ENCODE data around the gene TBCK.
"Not testable (repeated sequence)": the region's sequence is repeated elsewhere in the genome, so short reads cannot be mapped to it uniquely, and the experiment has no call there.

Gene TBCK

DNA sequence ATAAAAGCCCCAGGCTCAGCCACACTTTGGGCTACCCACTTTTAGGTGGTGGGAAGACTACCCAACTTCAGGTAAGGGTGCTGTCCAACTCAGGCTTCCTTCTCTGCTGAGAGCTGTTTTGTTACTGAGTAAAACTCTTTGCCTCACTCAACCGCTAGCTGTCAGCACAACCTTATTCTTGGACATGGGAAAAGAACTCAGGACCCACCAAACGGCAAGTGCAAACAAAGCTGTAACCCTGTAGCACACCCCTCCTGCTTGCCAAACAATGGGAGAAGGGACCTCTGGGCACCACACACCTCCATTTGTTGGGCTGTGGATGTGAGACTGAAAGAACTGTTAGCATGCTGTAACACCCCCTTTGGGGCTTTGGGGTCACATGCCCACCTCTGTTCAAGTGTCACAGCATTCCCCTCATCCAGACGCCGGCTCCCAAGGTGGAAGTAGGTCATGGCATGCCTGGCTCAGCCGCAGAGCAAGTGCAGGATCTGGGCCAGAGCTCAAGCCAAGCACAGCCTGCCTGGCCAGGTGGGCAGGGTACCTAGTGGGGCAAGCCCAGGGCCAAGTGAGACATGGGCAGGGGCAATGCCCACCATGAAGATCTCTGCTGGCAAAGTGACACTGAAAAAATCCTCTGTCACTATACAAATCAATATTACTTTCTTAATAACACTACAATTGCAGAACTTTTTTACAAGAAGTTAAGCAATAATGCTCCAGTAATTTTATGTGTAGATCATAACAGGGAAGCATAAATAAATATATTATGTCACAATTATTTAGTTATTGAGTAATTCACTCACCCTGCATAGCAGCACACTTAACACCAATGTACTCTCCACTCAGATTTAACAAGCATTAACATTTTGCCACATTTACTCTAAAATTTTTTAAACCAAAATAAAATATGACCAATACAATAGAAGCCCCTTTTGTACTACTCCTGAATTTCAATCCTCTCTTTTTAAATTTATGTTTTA lies 107.2 kb downstream of the TBCK start:
- no peak for DNase-seq

DNA sequence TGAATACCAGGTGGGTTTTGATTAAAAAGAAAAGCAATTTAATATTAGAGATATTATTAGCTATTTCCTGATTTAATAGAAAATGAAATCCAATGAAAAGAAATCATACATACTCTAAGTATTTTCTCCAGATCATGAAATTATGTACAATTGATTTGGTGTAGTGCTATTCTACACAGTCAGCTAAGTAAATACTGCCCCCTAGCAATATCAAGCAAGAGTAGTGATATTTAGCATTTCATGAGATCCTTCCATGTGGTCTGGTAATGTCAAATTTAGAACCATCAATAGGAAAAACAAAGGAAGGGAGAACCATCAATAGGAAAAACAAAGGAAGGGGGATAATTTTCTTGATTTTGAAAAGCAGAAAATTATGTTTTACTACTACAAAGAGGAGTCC lies 114.6 kb downstream of the TBCK start:
- DNase-seq, result no peak

DNA sequence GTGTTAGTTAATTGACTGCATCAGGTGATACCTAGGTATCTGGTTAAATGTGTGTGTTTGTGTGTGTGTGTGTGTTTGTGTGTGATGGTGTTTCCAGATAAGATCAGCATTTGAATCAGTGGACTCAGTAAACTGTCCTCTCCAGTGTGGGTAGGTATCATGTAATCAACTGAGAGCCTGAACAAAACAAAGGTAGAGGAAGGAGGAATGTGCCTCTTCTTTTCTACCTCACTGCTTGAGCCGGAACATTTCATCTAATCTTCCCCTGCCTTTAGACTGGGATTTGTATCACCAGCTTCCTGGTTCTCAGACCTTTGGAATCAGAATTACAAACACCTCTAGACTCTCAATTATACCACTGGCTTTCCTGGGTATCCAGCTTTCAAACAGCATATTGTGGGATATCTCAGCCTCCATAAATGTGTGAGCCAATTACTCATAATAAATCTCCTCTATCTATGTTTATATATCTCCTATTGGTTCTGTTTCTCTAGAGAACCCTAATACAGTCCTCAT lies 120.5 kb downstream of the TBCK start:
- DNase-seq, result no peak

DNA sequence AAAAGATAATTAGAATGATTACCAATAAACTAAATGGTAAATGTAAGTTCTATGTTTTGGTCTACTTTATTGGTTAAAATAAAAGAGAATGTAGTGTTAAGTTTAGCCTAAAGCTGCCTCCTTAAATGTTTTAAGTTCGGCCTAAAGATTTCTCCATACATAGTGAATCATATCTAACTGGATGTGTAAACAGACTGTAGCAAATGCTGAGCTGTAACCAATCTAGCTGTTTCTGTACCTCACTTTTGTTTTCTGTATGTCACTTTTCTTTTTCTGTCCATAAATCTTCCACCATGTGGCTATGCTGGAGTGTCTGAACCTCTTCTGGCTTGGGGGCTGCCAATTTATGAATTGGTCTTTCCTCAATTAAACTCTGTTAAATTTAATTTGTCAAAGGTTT lies 121.2 kb downstream of the TBCK start:
- no peak for DNase-seq

DNA sequence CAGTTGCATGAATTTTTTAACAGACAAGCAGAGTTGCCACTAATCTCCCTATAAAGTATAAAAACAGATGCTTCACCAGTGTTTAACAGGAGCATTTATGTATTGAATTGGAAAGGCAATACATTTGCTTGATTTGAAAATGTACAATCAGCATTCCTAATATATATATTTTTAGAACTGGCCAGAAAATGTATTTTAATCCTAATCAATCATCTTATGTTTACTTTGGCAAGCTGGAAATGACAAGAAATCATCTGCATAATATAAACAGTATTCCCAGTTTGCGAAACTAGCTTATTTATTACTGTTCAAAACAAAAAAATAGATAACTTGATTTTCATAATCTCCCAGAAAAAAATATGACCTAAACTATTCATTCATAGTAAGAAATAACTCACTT lies 123.9 kb downstream of the TBCK start:
- DNase-seq, result no peak

DNA sequence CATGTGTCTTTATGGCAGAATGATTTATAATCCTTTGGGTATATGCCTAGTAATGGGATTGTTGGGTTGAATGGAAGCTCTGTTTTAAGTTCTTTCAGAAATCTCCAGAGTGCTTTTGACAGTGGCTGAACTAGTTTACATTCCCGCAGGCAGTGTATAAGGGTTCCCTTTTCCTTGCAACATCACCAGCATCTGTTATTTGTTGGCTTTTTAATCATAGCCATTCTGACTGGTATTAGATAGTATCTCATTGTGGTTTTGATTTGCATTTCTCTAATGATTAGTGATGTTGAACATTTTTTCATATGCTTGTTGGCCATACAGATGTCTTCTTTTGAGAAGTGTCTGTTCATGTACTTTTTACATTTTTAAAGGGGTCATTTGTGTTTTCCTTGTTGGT lies 129.8 kb downstream of the TBCK start:
- no peak for DNase-seq

DNA sequence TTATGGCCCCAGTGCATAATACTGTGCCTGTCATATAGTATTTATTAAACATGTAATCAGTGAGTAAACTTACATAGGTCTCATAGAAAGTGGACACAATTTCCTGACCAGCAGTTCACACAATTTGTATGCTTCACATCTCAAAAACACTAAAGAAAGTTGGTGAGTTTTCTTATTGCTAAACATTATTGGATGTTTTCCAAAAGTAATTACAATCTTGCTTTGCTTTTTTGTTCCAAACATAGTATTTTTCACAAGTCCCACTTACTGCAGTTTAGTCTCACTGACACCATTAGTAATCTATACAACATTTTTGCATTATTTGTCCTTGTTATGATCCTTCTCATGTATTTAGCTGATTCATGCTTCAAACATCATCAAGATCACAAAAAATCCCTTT lies 132.5 kb downstream of the TBCK start:
- no peak for DNase-seq

DNA sequence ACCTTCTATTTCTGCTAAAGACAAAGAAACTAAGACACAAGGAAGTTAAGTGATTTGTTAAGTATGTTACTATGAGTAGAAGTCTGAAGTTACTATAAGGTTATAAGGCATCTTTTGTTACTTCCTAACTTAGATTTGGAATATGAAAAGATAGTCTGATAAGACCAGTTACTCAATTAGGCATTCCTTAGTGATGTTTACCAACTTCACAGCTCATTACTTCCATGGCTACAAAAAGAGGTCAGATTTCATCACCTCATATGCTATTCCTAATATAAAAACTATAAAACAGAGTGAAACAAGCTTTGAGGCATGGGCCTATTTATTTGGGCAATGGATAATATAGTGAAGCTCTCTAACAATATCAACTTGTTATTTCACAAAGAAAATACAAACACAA lies 143.1 kb downstream of the TBCK start:
- DNase-seq, result no peak

DNA sequence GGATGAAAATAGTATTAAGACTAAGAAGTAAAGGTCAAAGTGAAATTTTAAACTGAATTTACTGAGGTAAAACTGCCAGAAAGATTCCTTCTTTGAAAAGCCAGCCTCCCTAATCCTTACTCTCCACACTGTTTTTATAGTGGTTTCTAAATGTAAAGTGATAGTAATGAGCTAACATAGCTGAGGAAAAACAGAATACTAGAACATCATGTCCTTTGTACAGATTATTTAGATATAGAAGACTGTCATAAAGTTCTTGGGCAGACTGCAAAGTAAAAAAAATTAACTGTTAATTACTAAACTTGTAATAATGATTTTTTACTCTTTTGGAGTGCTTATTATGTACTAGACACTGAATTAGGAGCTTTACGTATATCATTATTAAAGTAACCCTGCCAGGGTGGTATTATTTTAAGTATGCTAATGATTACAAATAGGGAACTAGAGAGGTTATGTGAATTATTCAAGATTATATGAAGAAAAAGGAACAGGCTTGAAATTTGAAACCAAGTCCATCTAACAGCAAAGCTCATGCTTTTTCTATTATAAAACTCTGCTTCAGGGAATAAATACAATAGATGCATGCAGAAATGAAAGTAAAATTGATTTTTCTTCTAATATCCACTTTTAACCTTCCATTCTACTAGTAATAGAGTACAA lies 150.5 kb downstream of the TBCK start:
- DNase-seq, result no peak

DNA sequence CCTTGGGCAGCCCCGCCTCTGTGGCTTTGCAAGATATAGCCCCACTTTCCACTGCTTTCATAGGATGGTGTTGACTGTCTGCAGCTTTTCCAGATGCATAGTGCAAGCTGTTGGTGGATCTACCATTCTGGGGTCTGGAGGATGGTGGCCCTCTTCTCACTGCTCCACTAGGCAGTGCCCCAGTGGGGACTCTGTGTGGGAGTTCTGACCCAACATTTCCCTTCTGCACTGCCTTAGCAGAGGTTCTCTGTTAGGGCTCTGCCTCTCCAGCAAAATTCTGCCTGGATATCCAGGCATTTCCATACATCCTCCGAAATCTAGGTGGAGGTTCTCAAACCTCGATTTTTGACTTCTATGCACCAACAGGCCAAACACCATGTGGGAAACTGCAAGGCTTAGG lies 153.7 kb downstream of the TBCK start:
- no peak for DNase-seq

DNA sequence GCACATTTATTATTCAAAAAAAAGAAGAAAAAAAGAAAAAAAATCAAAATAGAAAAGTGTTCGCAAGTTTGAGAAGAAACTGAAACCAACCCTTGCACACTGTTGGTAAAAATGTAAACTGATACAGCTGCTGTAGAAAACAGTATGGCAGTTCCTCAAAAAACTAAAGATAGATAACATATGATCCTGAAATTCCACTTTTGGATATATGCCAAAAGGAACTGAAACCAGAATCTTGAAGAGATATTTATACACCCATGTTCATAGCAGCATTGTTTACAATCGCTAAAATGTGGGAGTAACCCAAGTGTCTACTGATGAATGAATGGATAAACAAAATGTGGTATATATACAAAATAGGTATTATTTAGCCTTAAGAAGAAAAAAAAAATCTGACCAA lies 155.4 kb downstream of the TBCK start:
- DNase-seq, result no peak

DNA sequence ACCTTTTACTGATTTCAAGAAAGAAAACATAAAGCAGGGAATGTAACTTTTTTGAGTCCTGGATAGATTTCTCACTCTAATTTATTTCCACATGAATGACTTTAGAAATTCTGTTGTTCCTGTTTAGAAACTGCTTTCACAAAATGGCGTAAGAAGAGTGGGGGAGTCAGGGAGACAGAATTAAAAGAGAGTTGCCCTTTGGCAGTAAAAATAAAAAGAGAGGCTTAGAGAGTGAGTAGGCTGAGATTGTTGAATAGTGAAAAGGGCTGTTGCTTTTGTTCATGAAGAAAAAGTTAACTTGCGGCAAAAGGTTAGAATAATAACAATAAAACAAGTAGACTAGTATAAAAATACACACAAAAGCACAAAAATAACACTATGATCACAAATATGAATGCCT lies 166.1 kb downstream of the TBCK start:
- no peak for DNase-seq

DNA sequence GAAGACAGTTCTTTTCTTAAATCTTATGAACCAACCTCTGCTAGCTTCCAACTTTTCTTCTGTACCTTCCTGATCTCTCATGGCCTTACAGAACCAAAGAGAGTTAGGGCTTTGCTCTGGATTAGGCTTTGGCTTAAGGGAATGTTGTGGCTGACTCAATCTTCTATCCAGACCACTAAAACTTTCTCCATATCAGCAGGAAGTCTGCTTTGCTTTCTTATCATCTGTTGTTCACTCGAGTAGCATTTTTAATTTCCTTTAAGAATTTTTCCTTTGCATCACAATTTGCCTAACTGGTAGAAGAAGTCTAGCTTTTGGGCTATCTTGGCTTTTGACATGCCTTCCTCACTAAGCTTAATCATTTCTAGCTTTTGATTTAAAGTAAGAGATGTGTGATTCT lies 167.0 kb downstream of the TBCK start:
- no peak for DNase-seq

DNA sequence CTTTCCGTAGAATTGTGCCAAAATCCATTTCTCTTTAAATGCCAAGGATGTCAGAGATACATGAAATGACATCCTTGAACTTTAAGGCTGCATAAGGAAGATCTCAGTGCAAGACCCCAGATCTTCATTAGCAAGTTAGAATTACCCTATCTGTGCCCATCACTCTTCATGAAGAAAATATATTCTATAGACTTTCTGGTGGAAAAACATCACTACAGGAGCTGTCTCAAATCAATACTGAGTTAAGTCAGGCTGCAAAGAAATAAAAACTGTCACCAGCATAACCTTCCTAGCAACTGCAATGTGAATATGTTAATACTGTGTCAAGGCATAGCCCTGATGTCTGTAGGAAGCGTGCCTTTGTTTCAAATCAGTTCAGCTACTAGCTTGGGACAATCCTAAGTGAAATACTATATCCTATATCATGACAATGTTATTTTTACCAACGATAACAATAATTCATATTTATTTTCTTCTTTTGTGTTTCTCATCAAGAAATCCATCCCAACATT lies 173.3 kb downstream of the TBCK start:
- DNase-seq, result no peak

DNA sequence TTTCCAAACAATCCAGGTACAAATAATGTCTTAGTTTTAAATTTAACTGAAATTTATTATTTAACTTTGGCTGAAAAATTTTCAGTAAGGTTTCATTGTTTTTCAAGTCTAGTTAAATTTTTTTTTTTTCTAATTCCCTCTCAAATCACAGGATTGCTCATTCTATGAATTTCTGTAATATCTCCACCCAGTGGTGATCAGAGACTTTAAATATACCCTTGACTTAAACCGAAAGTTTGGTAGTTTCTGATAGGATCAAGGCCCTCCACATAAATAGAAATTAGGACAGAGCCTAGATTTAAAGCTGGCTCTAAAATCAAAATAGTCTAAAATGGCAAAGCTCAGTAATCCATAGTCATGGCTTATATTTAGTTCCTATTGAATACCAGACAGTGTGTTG lies 175.4 kb downstream of the TBCK start:
- DNase-seq, result no peak

DNA sequence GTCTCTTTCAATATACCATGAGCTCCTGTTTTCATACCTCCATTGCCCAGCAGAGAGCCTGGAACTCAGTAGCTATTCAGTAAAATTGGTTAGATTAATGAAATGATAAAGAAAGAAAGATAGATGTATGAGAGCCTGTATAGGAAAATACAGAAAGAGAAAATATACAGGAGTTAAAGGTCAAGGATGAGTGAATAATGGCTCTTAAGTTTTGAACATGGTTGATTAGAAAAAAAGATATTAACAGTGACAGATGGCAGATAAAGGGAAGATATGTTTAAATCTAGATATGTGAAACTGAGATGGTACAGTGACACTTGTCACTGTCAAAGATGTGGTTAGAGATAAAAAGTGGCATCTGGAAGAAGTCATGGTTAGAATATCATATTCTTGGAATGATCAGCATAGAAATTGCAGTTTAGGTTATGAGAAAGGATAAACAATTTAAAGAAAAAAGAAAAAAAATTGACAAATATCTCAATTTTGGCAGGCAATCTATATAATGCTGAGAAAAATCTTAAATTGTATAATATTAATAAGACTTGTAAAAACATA lies 179.2 kb downstream of the TBCK start:
- no peak for DNase-seq

DNA sequence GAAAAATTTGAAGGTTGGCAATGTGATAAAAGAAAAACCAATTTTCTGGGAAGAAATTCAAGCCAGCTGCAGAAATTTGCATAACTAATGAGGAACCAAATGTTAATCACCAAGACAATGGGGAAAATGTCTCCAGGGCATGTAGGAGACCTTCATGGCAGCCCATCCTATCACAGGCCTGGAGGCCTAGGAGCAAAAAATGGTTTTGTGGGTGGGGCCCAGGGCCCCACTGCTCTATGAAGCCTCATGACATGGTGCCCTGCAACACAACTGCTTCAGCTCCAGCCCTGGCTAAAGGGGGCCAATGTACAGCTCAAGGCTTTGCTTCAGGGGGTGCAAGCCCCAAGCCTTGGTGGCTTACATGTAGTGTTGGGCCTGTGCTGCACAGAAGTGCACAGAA lies 184.0 kb downstream of the TBCK start:
- no peak for DNase-seq

DNA sequence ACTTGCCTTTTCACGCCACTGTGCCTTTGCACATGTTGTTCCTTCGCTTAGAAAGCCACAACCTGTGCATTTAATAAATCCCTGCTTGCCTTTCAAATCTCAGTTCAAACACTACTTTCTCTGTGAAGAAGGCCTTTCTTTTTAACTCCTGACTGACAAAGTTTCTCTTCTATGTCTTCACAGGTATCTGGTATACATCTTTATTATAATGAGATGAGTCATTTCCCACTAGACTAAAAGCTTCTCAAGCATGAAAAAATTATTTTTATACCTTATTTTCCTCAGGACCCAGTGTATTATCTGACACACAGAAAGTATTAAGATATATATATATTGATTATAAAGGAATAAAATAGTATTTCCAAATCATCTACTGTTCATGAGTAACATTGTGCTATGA lies 189.9 kb downstream of the TBCK start:
- DNase-seq, result no peak

DNA sequence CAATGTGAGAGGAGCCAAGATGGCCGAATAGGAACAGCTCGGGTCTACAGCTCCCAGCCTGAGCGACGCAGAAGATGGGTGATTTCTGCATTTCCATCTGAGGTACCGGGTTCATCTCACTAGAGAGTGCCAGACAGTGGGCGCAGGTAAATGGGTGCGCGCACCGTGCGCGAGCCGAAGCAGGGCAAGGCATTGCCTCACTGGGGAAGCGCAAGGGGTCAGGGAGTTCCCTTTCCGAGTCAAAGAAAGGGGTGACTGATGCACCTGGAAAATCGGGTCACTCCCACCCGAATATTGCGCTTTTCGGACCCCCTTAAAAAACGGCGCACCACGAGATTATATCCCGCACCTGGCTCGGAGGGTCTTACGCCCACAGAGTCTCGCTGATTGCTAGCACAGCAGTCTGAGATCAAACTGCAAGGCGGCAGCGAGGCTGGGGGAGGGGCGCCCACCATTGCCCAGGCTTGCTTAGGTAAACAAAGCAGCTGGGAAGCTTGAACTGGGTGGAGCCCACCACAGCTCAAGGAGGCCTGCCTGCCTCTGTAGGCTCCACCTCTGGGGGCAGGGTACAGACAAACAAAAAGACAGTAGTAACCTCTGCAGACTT lies 196.0 kb downstream of the TBCK start:
- not testable (repeated sequence) for DNase-seq

DNA sequence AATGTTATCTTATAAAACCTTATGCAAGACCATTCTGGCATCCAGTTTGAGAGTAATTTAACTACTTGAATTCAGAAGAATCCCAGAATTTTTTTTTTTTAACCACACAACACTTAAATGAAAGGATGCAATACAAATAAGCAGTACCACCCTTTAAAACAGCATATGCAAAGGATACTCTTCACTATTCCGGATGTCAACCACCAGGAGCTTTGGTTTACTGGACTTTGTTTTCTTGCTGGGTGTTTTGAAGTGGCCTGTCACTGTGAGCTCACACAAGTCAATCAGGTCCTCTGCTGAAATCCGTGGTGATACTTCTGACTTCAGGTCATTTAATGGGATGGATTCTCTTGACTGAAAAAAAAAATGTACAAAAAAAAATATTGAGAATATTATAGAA lies 200.0 kb downstream of the TBCK start:
- no peak for DNase-seq

DNA sequence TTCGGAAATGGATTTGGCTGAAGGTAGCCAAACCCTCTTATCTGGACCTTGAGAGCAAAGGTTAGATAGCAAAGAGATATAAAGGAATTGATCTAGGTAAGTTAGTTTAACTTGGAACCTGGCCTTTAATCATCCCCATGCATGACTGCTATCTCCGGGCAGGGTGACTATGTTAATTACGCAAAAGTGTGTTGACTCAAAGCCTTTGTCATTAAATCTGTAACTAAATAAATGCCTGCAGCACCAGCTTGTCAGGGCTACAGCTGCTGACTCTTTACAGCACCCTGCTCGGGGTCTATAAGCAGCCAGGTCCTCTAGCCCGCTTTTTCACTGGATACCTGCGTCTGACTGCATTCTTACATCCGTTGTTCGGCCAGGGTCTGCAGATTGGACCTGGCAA lies 201.7 kb downstream of the TBCK start:
- no peak for DNase-seq

DNA sequence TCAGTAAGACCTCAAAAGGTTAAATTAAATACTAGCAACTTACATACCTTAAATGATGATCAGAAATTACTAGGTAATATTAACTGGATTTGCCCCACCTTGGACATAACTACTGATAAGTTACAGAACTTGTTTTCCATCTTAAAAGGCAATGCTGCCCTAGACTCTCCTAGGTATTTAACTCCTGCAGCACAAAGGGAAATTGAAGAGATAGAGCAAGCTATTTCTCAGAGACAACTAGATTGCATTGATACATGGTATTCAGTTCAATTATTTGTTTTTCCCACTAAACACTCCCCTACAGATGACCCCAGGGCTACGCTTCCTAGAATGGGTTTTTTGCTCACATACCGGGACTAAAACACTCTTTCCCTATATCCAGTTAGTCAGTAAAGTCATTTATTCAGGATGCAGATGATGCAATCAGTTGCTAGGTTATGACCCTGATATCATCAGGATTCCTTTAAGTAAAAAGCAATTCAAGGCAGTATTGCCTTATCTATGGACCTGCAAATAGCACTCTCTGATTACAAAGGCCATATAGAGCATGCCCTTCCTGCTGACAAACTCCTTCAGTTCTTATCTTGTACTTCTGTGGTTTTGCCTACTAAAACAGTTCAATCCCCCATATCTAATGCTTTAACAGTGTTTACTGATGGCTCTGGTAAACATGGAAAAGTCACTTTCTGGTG lies 204.1 kb downstream of the TBCK start:
- not testable (repeated sequence) for DNase-seq

DNA sequence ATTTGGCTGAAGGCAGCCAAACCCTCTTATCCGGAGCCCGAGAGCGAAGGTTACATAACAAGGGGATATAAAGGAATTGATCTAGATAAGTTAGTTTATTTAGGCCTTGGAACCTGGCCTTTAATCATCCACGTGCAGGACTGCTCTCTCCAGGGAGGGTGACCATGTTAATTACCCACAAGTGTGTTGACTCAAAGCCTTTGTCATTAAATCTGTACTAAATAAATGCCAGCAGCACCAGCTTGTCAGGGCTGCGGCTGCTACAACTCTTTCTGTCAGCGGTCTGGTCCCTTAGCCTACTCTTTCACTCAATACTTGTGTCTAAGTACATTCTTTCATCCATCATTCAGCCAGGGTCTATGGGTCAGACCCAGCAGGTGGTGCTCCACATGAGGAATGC lies 206.1 kb downstream of the TBCK start:
- no peak for DNase-seq
